ENCODE measurements around the gene CALML4. TPM values are rescaled to one million over a fixed set of nuclear protein-coding genes. Genes with fewer than 3 reads are reported as not detected.
A peak's percentile ranks its signal among the peaks of the same experiment; 100 is the strongest.

Gene CALML4
- polyA plus RNA-seq, 1 donor (not counting 4 experiments of a cell fraction or from before 2014, with no cell fraction given) = 7.0 TPM

GRCh38 chr15:68210409-68210756 is 5.3 kb upstream of the CALML4 start:
- Histone ChIP-seq H3K9me1 (ENCODE audit: control insufficient read depth, extremely low read depth, insufficient read depth, low read length) (no peaks in the 10 kb centered on the region), H3K9me3 (ENCODE audit: control insufficient read depth, low read depth, low read length) (no peaks in the 10 kb centered on the region), H3K9ac (ENCODE audit: control insufficient read depth, extremely low read depth, insufficient read depth, low read length) (no peak overlapping the region), H2AFZ (ENCODE audit: control insufficient read depth, low read length) (no peak overlapping the region), H4K20me1 (ENCODE audit: control insufficient read depth, extremely low read depth, insufficient read depth, low read length) (no peaks in the 10 kb centered on the region), H3K4me1 (ENCODE audit: control insufficient read depth, extremely low read depth, insufficient read depth, low read length) (peaks cover 17% of the 10 kb centered on the region), H3K79me2 (ENCODE audit: control insufficient read depth, insufficient read depth, low read length) (peaks cover 1% of the 10 kb centered on the region), H3K27me3 (ENCODE audit: control insufficient read depth, extremely low read depth, insufficient read depth, low read length) (no peaks in the 10 kb centered on the region), H3K4me3 (ENCODE audit: control insufficient read depth in 2 of 3, extremely low read depth in 1 of 3, insufficient read depth in 2 of 3, low read depth in 1 of 3, low read length in 3 of 3) (no peak overlapping the region), H3K4me2 (ENCODE audit: control insufficient read depth, extremely low read depth, insufficient read depth, low read depth, low read length) (no peak overlapping the region), H3K36me3 (ENCODE audit: control insufficient read depth in 2 of 2, extremely low read depth in 1 of 2, insufficient read depth in 2 of 2, low read length in 2 of 2) (peaks cover 0 to 3% of the 10 kb centered on the region in 2 experiments), H3K27ac (ENCODE audit: control insufficient read depth, insufficient read depth, low read length) (no peak overlapping the region)
- FAIRE-seq = no peak
- TF ChIP-seq CTCF (optimal IDR thresholded peaks at IDR 0.05 in 1 of 3, IDR thresholded peaks at IDR 0.05 in 1 of 3, conservative IDR thresholded peaks at IDR 0.05 in 1 of 3; ENCODE audit: extremely low read depth in 1 of 3, insufficient read depth in 2 of 3, low read length in 3 of 3) (no peak), EZH2 (IDR thresholded peaks at IDR 0.05; ENCODE audit: low read length) (no peak)
- dilution Hi-C loops (cut with MboI; ENCODE audit: extremely low pct_ligation_motif_present, low sequenced_read_pairs) = no loop called here
- DNase-seq (ENCODE audit: low read depth, low spot score) = no peak

GRCh38 chr15:68209735-68210408 is 4.7 kb upstream of the CALML4 start:
- H3K9me1 ChIP-seq (ENCODE audit: control insufficient read depth, extremely low read depth, insufficient read depth, low read length) = no peaks in the 10 kb centered on the region
- H3K4me2 ChIP-seq (ENCODE audit: control insufficient read depth, extremely low read depth, insufficient read depth, low read depth, low read length) = peak overlapping the region; percentile 6
- no peak for TF ChIP-seq EZH2 (IDR thresholded peaks at IDR 0.05; ENCODE audit: low read length)
- no peak for TF ChIP-seq CTCF (optimal IDR thresholded peaks at IDR 0.05 in 1 of 3, IDR thresholded peaks at IDR 0.05 in 1 of 3, conservative IDR thresholded peaks at IDR 0.05 in 1 of 3; ENCODE audit: extremely low read depth in 1 of 3, insufficient read depth in 2 of 3, low read length in 3 of 3)
- peaks cover 0 to 3% of the 10 kb centered on the region in 2 experiments for H3K36me3 ChIP-seq (ENCODE audit: control insufficient read depth in 2 of 2, extremely low read depth in 1 of 2, insufficient read depth in 2 of 2, low read length in 2 of 2)
- H3K4me3 ChIP-seq (ENCODE audit: control insufficient read depth in 2 of 3, extremely low read depth in 1 of 3, insufficient read depth in 2 of 3, low read depth in 1 of 3, low read length in 3 of 3) = no peak overlapping the region
- no peaks in the 10 kb centered on the region for H3K9me3 ChIP-seq (ENCODE audit: control insufficient read depth, low read depth, low read length)
- dilution Hi-C loops (cut with MboI; ENCODE audit: extremely low pct_ligation_motif_present, low sequenced_read_pairs) = no loop called here
- H3K4me1 ChIP-seq (ENCODE audit: control insufficient read depth, extremely low read depth, insufficient read depth, low read length) = peaks cover 22% of the 10 kb centered on the region
- H3K79me2 ChIP-seq (ENCODE audit: control insufficient read depth, insufficient read depth, low read length) = peaks cover 1% of the 10 kb centered on the region
- H3K9ac ChIP-seq (ENCODE audit: control insufficient read depth, extremely low read depth, insufficient read depth, low read length) = no peak overlapping the region
- peak overlapping the region; percentile 15 for H3K27ac ChIP-seq (ENCODE audit: control insufficient read depth, insufficient read depth, low read length)
- no peak overlapping the region for H2AFZ ChIP-seq (ENCODE audit: control insufficient read depth, low read length)
- FAIRE-seq (no peak), DNase-seq (ENCODE audit: low read depth, low spot score) (no peak)
- H4K20me1 ChIP-seq (ENCODE audit: control insufficient read depth, extremely low read depth, insufficient read depth, low read length) = no peaks in the 10 kb centered on the region
- H3K27me3 ChIP-seq (ENCODE audit: control insufficient read depth, extremely low read depth, insufficient read depth, low read length) = no peaks in the 10 kb centered on the region

All from keratinocyte (primary cell).